ENCODE data around the gene TMEM131.
A peak's percentile ranks its signal among the peaks of the same experiment; 100 is the strongest.

Gene TMEM131

GRCh38 chr2:97759727-97760407 lies 235.9 kb downstream of the TMEM131 start:
- DNase-seq = no peak

GRCh38 chr2:97758131-97758705 lies 237.5 kb downstream of the TMEM131 start:
- no peak for DNase-seq

- DNase-seq = no peak
Observed at GRCh38 chr2:97757062-97757461, 238.7 kb downstream of the TMEM131 start.

GRCh38 chr2:97755491-97755890 lies 240.3 kb downstream of the TMEM131 start:
- no peak for DNase-seq

- no peak for DNase-seq
Observed at GRCh38 chr2:97754690-97755346, 240.9 kb downstream of the TMEM131 start.

GRCh38 chr2:97752342-97753334 lies 243.1 kb downstream of the TMEM131 start:
- no peak for DNase-seq

- DNase-seq = no peak
Observed at GRCh38 chr2:97751752-97752151, 244.0 kb downstream of the TMEM131 start.

- no peak for DNase-seq
Observed at GRCh38 chr2:97750017-97750416, 245.7 kb downstream of the TMEM131 start.

- no peak for DNase-seq
Observed at GRCh38 chr2:97749581-97749980, 246.2 kb downstream of the TMEM131 start.

- DNase-seq = no peak
Observed at GRCh38 chr2:97747716-97748115, 248.0 kb downstream of the TMEM131 start.

- DNase-seq = no peak
Observed at GRCh38 chr2:97747285-97747684, 248.5 kb downstream of the TMEM131 start.

- DNase-seq = no peak
Observed at GRCh38 chr2:97745474-97746174, 250.1 kb downstream of the TMEM131 start.

- DNase-seq = no peak
Observed at GRCh38 chr2:97743913-97744312, 251.8 kb downstream of the TMEM131 start.

GRCh38 chr2:97742381-97742847 lies 253.3 kb downstream of the TMEM131 start:
- no peak for DNase-seq

GRCh38 chr2:97741686-97742085 lies 254.1 kb downstream of the TMEM131 start:
- no peak for DNase-seq

- DNase-seq = no peak
Observed at GRCh38 chr2:97741251-97741650, 254.5 kb downstream of the TMEM131 start.

GRCh38 chr2:97740590-97741182 lies 255.1 kb downstream of the TMEM131 start:
- peak; percentile 46 for DNase-seq

GRCh38 chr2:97739893-97740245 lies 255.9 kb downstream of the TMEM131 start:
- DNase-seq = no peak

GRCh38 chr2:97739020-97739892 lies 256.5 kb downstream of the TMEM131 start:
- no peak for DNase-seq
